GM13977 (cell line): ENCODE results near the gene OR8H2.
"Not testable (repeated sequence)": the region's sequence is repeated elsewhere in the genome, so short reads cannot be mapped to it uniquely, and the experiment has no call there.

Experiments used
- DNase-seq: peaks from one replicate; pipeline ENCODE4 v3.0.0; 2012; ENCODE audit warnings: low spot score
- in situ Hi-C: fragments of 300-500 bp; cut with MboI; formaldehyde crosslinking; loops from one replicate; pipeline ENCODE4 v1.12.0; 2022; ENCODE audit warnings: low sequenced_read_pairs, low pct_unique_long_range_greater_than_20kb, mixed read lengths, inconsistent platforms; ENCODE audit not compliant: unreplicated experiment
- TF ChIP-seq, protein P1 (sequence below): IDR thresholded peaks from 2 replicates; pipeline ENCODE4 v1.5.1; 2012; ENCODE audit warnings: mild to moderate bottlenecking, control low read depth; ENCODE audit not compliant: insufficient read depth; ENCODE audit errors: extremely low read depth, missing control alignments

The OR8H2 gene

GRCh38 chr11:56140151-56140661 lies 36.7 kb downstream of the OR8H2 start, which contains the start of gene OR8J3:
Gene OR8J3, minus strand, starts transcription at chr11:56140201. Its CDS starts 2,483 bp downstream, at chr11:56137718.
- TF ChIP-seq, protein P1, sequence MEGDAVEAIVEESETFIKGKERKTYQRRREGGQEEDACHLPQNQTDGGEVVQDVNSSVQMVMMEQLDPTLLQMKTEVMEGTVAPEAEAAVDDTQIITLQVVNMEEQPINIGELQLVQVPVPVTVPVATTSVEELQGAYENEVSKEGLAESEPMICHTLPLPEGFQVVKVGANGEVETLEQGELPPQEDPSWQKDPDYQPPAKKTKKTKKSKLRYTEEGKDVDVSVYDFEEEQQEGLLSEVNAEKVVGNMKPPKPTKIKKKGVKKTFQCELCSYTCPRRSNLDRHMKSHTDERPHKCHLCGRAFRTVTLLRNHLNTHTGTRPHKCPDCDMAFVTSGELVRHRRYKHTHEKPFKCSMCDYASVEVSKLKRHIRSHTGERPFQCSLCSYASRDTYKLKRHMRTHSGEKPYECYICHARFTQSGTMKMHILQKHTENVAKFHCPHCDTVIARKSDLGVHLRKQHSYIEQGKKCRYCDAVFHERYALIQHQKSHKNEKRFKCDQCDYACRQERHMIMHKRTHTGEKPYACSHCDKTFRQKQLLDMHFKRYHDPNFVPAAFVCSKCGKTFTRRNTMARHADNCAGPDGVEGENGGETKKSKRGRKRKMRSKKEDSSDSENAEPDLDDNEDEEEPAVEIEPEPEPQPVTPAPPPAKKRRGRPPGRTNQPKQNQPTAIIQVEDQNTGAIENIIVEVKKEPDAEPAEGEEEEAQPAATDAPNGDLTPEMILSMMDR = no peak
- DNase-seq = no peak
- in situ Hi-C loops = no loop called here

GRCh38 chr11:56143681-56144080 lies 40.2 kb downstream of the OR8H2 start:
- DNase-seq, in situ Hi-C loops: not testable (repeated sequence)

DNA sequence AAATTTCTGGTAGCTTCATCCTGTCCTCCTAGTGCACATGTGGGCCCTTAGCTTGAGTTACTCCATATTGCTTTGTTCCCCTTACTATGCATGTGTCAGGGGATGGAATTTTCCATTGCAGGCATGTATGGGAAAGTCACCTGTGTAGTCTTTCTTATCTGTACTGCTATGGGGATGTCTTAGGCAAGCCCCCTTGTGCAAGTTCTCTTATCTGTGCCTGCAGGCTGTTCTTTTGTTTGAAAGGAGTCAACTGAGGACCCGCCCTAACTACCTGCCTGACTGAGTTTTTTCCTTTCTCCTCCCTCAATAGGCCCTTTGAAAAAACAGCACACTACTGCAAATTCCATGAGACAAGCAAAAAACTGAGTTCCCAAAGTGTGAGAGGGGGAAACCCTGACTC lies 47.9 kb downstream of the OR8H2 start:
- in situ Hi-C loops = no loop called here
- TF ChIP-seq, protein P1 = no peak
- no peak for DNase-seq

GRCh38 chr11:56152333-56152732 lies 48.8 kb downstream of the OR8H2 start:
- in situ Hi-C loops = no loop called here
- DNase-seq = no peak
- TF ChIP-seq, protein P1 = no peak
